HUDEP-2 (cell line): ENCODE data around the gene PRSS38.

ENCODE experiments used
- DNase-seq, 76 experiments: peaks; one replicate each; lab custom pipeline; 2025; ENCODE audit not compliant: unreplicated experiment in 76 of 76; lab: John Stamatoyannopoulos, UW

Gene PRSS38

GRCh38 chr1:227792216-227793078 is 23.0 kb upstream of the PRSS38 start:
- DNase-seq: no peak

GRCh38 chr1:227793079-227793947 is 22.2 kb upstream of the PRSS38 start:
- no peak for DNase-seq

GRCh38 chr1:227793948-227794816 is 21.3 kb upstream of the PRSS38 start:
- peak in 6 of 76 experiments; percentile 4 to 31 (median 10) for DNase-seq

- no peak for DNase-seq
Measured at GRCh38 chr1:227794817-227795192, 20.7 kb upstream of the PRSS38 start.

- no peak for DNase-seq
Measured at GRCh38 chr1:227795732-227796131, 19.7 kb upstream of the PRSS38 start.

GRCh38 chr1:227796359-227796915 is 19.0 kb upstream of the PRSS38 start:
- no peak for DNase-seq

- DNase-seq: no peak
Measured at GRCh38 chr1:227797144-227797543, 18.3 kb upstream of the PRSS38 start.

GRCh38 chr1:227797625-227798024 is 17.9 kb upstream of the PRSS38 start:
- no peak for DNase-seq

GRCh38 chr1:227798078-227798802 is 17.2 kb upstream of the PRSS38 start:
- no peak for DNase-seq

GRCh38 chr1:227799756-227800155 is 15.7 kb upstream of the PRSS38 start:
- no peak for DNase-seq

GRCh38 chr1:227803933-227804332 is 11.5 kb upstream of the PRSS38 start:
- DNase-seq: no peak

- no peak for DNase-seq
Measured at GRCh38 chr1:227805606-227806197, 9.8 kb upstream of the PRSS38 start.

GRCh38 chr1:227808566-227808965 is 6.9 kb upstream of the PRSS38 start:
- DNase-seq: peak in 1 of 76 experiments; percentile 10

GRCh38 chr1:227809026-227809425 is 6.4 kb upstream of the PRSS38 start:
- DNase-seq: no peak

- no peak for DNase-seq
Measured at GRCh38 chr1:227813962-227814361, 1.5 kb upstream of the PRSS38 start.

GRCh38 chr1:227816750-227817446 is 1.4 kb downstream of the PRSS38 start:
- DNase-seq: no peak

GRCh38 chr1:227823537-227823936 is 8.1 kb downstream of the PRSS38 start:
- no peak for DNase-seq

GRCh38 chr1:227824204-227824603 is 8.7 kb downstream of the PRSS38 start:
- DNase-seq: no peak

GRCh38 chr1:227828786-227829185 is 13.3 kb downstream of the PRSS38 start:
- DNase-seq: no peak
